Endothelial cell of umbilical vein (primary cell): ENCODE results near the gene DRAP1. TPM values are rescaled to one million over a fixed set of nuclear protein-coding genes. Genes with fewer than 3 reads are reported as not detected.

Source experiments
- BruUV-seq: library from RNA; stranded (reverse); fragments of 400-500 nt; replicated peaks from 2 replicates; lab custom pipeline; 2021; lab: Mats Ljungman, UMichigan
- CTCF ChIA-PET: fragments of 300-600, 350-600 bp; sonication (Branson Sonifier 250); formaldehyde crosslinking; loops from one replicate; lab custom pipeline; 2021; ENCODE audit warnings: antibody characterized with exemption, inconsistent platforms; lab: Charles Lee
- POLR2A ChIA-PET: fragments of 300-600, 350-600 bp; sonication (Branson Sonifier 250); formaldehyde crosslinking; loops from one replicate; lab custom pipeline; 2021; ENCODE audit warnings: antibody characterized with exemption, inconsistent platforms; lab: Charles Lee
- DNase-seq: peaks from one replicate; pipeline ENCODE4 v3.0.0-alpha.2; 2011; ENCODE audit warnings: low read depth, low spot score
- FAIRE-seq: peaks from 2 replicates; lab custom pipeline; 2011; peaks lifted over from hg19 to GRCh38; lab: Jason Lieb, UNC
- H2AFZ ChIP-seq: 2 replicates; pipeline ENCODE4 v1.6.0; 2012; ENCODE audit warnings: low read depth, low read length, control low read depth, inconsistent platforms
- H3K27ac ChIP-seq: 2 replicates; pipeline ENCODE4 v1.5.1; 2011; ENCODE audit warnings: low read depth, mild to moderate bottlenecking, control low read depth, low read length, moderate library complexity; ENCODE audit not compliant: insufficient read depth
- H3K27me3 ChIP-seq, 2 experiments: 2 replicates each; pipeline versions ENCODE4 v1.6.0 to v1.6.1; 2011; ENCODE audit warnings: low read length in 2 of 2, mixed read lengths in 1 of 2; ENCODE audit not compliant: control insufficient read depth in 2 of 2, insufficient read depth in 2 of 2
- H3K36me3 ChIP-seq, 2 experiments: 2 replicates in 1 of 2; 3 replicates in 1 of 2; pipeline ENCODE4 v1.5.1; 2011; ENCODE audit warnings: low read length in 2 of 2, mild to moderate bottlenecking in 1 of 2, moderate library complexity in 1 of 2; ENCODE audit not compliant: control insufficient read depth in 2 of 2, insufficient read depth in 2 of 2; ENCODE audit errors: extremely low read depth in 1 of 2
- H3K4me1 ChIP-seq: 3 replicates; pipeline ENCODE4 v1.5.1; 2011; ENCODE audit warnings: mild to moderate bottlenecking, low read length; ENCODE audit not compliant: control insufficient read depth, insufficient read depth; ENCODE audit errors: extremely low read depth
- H3K4me2 ChIP-seq: 2 replicates; pipeline ENCODE4 v1.6.1; 2011; ENCODE audit warnings: low read length, control low read depth, mixed read lengths; ENCODE audit not compliant: insufficient read depth
- H3K4me3 ChIP-seq, 3 experiments: fragments of 200-600 bp in 1 of 3; sonication (generic), shearing (Covaris generic) in 1 of 3; replicated peaks in 1 of 3; 2 replicates each; pipeline ENCODE4 v1.5.1; 2011 to 2016; ENCODE audit warnings: control low read depth in 3 of 3, low read length in 3 of 3, mild to moderate bottlenecking in 2 of 3, inconsistent platforms in 1 of 3, low read depth in 1 of 3, moderate library complexity in 1 of 3; ENCODE audit not compliant: insufficient read depth in 1 of 3
- H3K79me2 ChIP-seq: 2 replicates; pipeline ENCODE4 v1.6.0; 2012; ENCODE audit warnings: low read length, inconsistent platforms; ENCODE audit not compliant: control insufficient read depth, insufficient read depth
- H3K9ac ChIP-seq: replicated peaks from 2 replicates; pipeline ENCODE3; 2011; ENCODE audit warnings: low read length, control low read depth; ENCODE audit not compliant: insufficient read depth; ENCODE audit errors: extremely low read depth
- H3K9me1 ChIP-seq: replicated peaks from 3 replicates; pipeline ENCODE4 v1.6.0; 2011; ENCODE audit warnings: mild to moderate bottlenecking, low read length; ENCODE audit not compliant: control insufficient read depth, insufficient read depth; ENCODE audit errors: extremely low read depth
- H3K9me3 ChIP-seq: replicated peaks from 2 replicates; pipeline ENCODE4 v1.5.1; 2012; ENCODE audit warnings: low read length, inconsistent platforms; ENCODE audit not compliant: control insufficient read depth, insufficient read depth
- H4K20me1 ChIP-seq: replicated peaks from 2 replicates; pipeline ENCODE3; 2011; ENCODE audit warnings: mild to moderate bottlenecking, low read length; ENCODE audit not compliant: control insufficient read depth, insufficient read depth; ENCODE audit errors: extremely low read depth
- CTCF ChIP-seq, 2 donors: IDR thresholded peaks; 1 replicate in 1 of 2; 2 replicates in 1 of 2; pipeline ENCODE4 v1.5.1; 2011; ENCODE audit warnings: low read length in 2 of 2, mild to moderate bottlenecking in 2 of 2, moderate library complexity in 2 of 2, control low read depth in 1 of 2, inconsistent platforms in 1 of 2, low read depth in 1 of 2; ENCODE audit not compliant: insufficient read depth in 1 of 2; ENCODE audit errors: extremely low read depth in 1 of 2
- EZH2 ChIP-seq: IDR thresholded peaks from 2 replicates; pipeline ENCODE4 v1.6.1; 2012; ENCODE audit warnings: borderline replicate concordance, low read depth, mild to moderate bottlenecking, moderate library complexity, low read length, inconsistent platforms; ENCODE audit not compliant: severe bottlenecking
- FOS ChIP-seq: IDR thresholded peaks from 2 replicates; pipeline ENCODE4 v1.6.1; 2011; ENCODE audit warnings: mild to moderate bottlenecking, low read length, moderate library complexity, borderline replicate concordance; ENCODE audit not compliant: insufficient read depth
- GATA2 ChIP-seq: IDR thresholded peaks from 2 replicates; pipeline ENCODE4 v1.7.0; 2011; ENCODE audit warnings: low read depth, mild to moderate bottlenecking, moderate library complexity, mixed read lengths, low read length; ENCODE audit not compliant: insufficient read length, insufficient read depth
- JUN ChIP-seq: IDR thresholded peaks from 2 replicates; pipeline ENCODE4 v1.6.1; 2011; ENCODE audit warnings: borderline replicate concordance, low read depth; ENCODE audit not compliant: insufficient read length, insufficient read depth
- MAX ChIP-seq: IDR thresholded peaks from 2 replicates; pipeline ENCODE4 v1.6.1; 2011; ENCODE audit not compliant: insufficient read depth, insufficient read length
- MYC ChIP-seq: IDR thresholded peaks from one replicate; pipeline ENCODE4 v1.6.1; 2011; ENCODE audit warnings: mild to moderate bottlenecking, low read depth, low read length
- POLR2A ChIP-seq: IDR thresholded peaks from 2 replicates; pipeline ENCODE4 v1.6.1; 2012; ENCODE audit warnings: low read depth, mild to moderate bottlenecking, control low read depth, low read length
- POLR2AphosphoS5 ChIP-seq: IDR thresholded peaks from 2 replicates; pipeline ENCODE4 v1.6.1; 2012; ENCODE audit warnings: low read depth, mild to moderate bottlenecking, control low read depth, low read length, moderate library complexity; ENCODE audit not compliant: insufficient read depth
- dilution Hi-C: fragments of 300-500 bp; cut with MboI; formaldehyde crosslinking; loops from one replicate; pipeline ENCODE4 v1.15.0; 2019; ENCODE audit warnings: low sequenced_read_pairs; ENCODE audit not compliant: extremely low pct_ligation_motif_present
- intact Hi-C: fragments of 100-400 bp; cut with micrococcal nuclease; formaldehyde crosslinking; loops from one replicate; pipeline ENCODE4 v1.10.0; 2022
- polyA plus RNA-seq, 4 experiments: library from polyadenylated mRNA; depleted of rRNA in 3 of 4; stranded (reverse) in 3 of 4; unstranded in 1 of 4; fragments of >200 nt; gene quantifications; 2 replicates each; pipeline versions ENCODE4 v1.2.1 to v1.2.3, GENCODE V29; 2011 to 2012; ENCODE audit warnings: missing spikeins in 1 of 4
- total RNA-seq: library from RNA; stranded (reverse); gene quantifications from 2 replicates; pipeline ENCODE4 v1.2.3, GENCODE V29; 2021

The DRAP1 gene
- total and polyA plus RNA-seq, 2 donors (not counting 3 experiments of a cell fraction or from before 2014, with no cell fraction given) = 74.9 to 114 TPM

- no peaks in the 10 kb centered on the region for H4K20me1 ChIP-seq
- FAIRE-seq (no peak), DNase-seq (no peak)
- H3K4me1 ChIP-seq = peaks cover 34% of the 10 kb centered on the region
- H2AFZ ChIP-seq = no peak overlapping the region
- H3K79me2 ChIP-seq = peaks cover 41% of the 10 kb centered on the region
- CTCF ChIA-PET = interaction anchor here (1.0 to 6.2 kb wide), 4 partner anchors 11 to 16 kb away, joined by 4 to 69 read pairs (median 15); partner anchors contain the start of genes CCDC85B and FIBP
- no peaks in the 10 kb centered on the region for H3K9me1 ChIP-seq
- peak overlapping the region; percentile 48 for H3K9ac ChIP-seq
- H3K36me3 ChIP-seq = peaks cover 1 to 2% of the 10 kb centered on the region in 2 experiments
- intact Hi-C loops = loop anchor here (1.0 kb wide), 1 partner anchor 14 kb away; no protein-coding TSS in a partner anchor
- no peaks in the 10 kb centered on the region for H3K9me3 ChIP-seq
- no peaks in the 10 kb centered on the region for H3K27me3 ChIP-seq
- TF ChIP-seq MYC = no peak
- no peak for TF ChIP-seq EZH2
- no peak for TF ChIP-seq MAX
- TF ChIP-seq GATA2 = no peak
- TF ChIP-seq CTCF (IDR thresholded peaks at IDR 0.05; ENCODE audit: extremely low read depth in 1 of 2, insufficient read depth in 1 of 2, low read depth in 1 of 2, low read length in 2 of 2) = no peak
- no peak for TF ChIP-seq JUN
- no peak for TF ChIP-seq POLR2A
- no peak for TF ChIP-seq POLR2AphosphoS5
- no peak for TF ChIP-seq FOS
- H3K27ac ChIP-seq = peak overlapping the region; percentile 50
- dilution Hi-C loops = no loop called here
- no peak overlapping the region for H3K4me3 ChIP-seq
- BruUV-seq = no TSS peak
- POLR2A ChIA-PET = interaction anchor here (0.8 to 4.2 kb wide), 7 partner anchors 10 to 17 kb away, joined by 4 to 29 read pairs (median 6); partner anchors contain the start of genes CCDC85B and FIBP
- peak overlapping the region; percentile 56 for H3K4me2 ChIP-seq
Observed at GRCh38 chr11:65900899-65901180, 18.4 kb upstream of the DRAP1 start.
